RWPE2 (cell line): Measurements from ENCODE around the gene TFAP2E.

ENCODE experiments used
- ATAC-seq: fragments of 200-7000 bp; cut with Tn5 transposase; 3 replicates; pipeline ENCODE4 v1.9.1; 2021; ENCODE audit warnings: low read depth
- DNase-seq: peaks from one replicate; pipeline ENCODE4 v3.0.0-alpha.2; 2020; ENCODE audit warnings: low spot score
- H3K27ac ChIP-seq: fragments of 450-650 bp; 2 replicates; pipeline ENCODE4 v1.5.1; 2017; ENCODE audit warnings: mild to moderate bottlenecking; ENCODE audit not compliant: poor library complexity, severe bottlenecking
- H3K27me3 ChIP-seq: fragments of 250-450 bp; sonication (Bioruptor Pico); 2 replicates; pipeline ENCODE4 v1.5.1; 2021; ENCODE audit warnings: mild to moderate bottlenecking, moderate library complexity; ENCODE audit not compliant: insufficient read depth, poor library complexity, severe bottlenecking
- H3K36me3 ChIP-seq: fragments of 250-450 bp; sonication (Bioruptor Pico); 2 replicates; pipeline ENCODE4 v1.5.1; 2020; ENCODE audit warnings: low read depth, mild to moderate bottlenecking, moderate library complexity
- H3K4me1 ChIP-seq: fragments of 250-450 bp; sonication (Bioruptor Pico); 2 replicates; pipeline ENCODE4 v1.5.1; 2021; ENCODE audit warnings: mild to moderate bottlenecking, moderate library complexity; ENCODE audit not compliant: insufficient read depth, poor library complexity, severe bottlenecking
- H3K4me3 ChIP-seq: fragments of 250-450 bp; sonication (Bioruptor Pico); 2 replicates; pipeline ENCODE4 v1.5.1; 2021; ENCODE audit warnings: mild to moderate bottlenecking, moderate library complexity; ENCODE audit not compliant: severe bottlenecking
- H3K9me3 ChIP-seq: fragments of 250-450 bp; sonication (Bioruptor Pico); 2 replicates; pipeline ENCODE4 v1.5.1; 2021; ENCODE audit warnings: mild to moderate bottlenecking, moderate library complexity; ENCODE audit not compliant: severe bottlenecking
- CTCF ChIP-seq: fragments of 450-650 bp; IDR thresholded peaks from one replicate; pipeline ENCODE4 v1.5.1; 2017; ENCODE audit warnings: mild to moderate bottlenecking, moderate library complexity; ENCODE audit not compliant: poor library complexity, severe bottlenecking

Gene TFAP2E

GRCh38 chr1:35554266-35555211 lies 18.6 kb upstream of the TFAP2E start:
- DNase-seq (no peak), ATAC-seq (no peak)
- Histone ChIP-seq H3K27ac (peak overlapping the region; percentile 74), H3K36me3 (peaks cover 45% of the 10 kb centered on the region), H3K27me3 (no peaks in the 10 kb centered on the region), H3K4me1 (peaks cover 14% of the 10 kb centered on the region), H3K4me3 (no peak overlapping the region), H3K9me3 (no peaks in the 10 kb centered on the region)
- no peak for TF ChIP-seq CTCF

DNA sequence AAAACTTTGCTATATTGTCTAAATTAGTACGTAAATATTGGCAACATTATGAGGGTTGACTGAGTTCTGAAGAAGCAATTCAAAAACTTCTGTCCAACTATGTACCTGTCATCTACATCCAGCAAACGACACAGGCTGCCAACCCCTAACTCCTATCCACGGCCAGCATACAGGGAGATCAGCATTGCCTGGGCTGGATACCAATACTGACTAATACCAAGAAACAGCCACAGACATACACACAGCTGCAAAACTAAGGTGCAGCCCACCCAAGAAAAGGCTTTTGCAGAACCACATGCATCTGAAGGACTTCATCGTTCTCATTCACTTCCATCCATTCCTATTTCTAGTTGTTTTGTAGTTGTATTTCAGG lies 17.9 kb upstream of the TFAP2E start:
- ATAC-seq, result no peak
- peak overlapping the region; percentile 74 for H3K27ac ChIP-seq

GRCh38 chr1:35555601-35556477 lies 17.3 kb upstream of the TFAP2E start:
- Histone ChIP-seq H3K4me3 (peak overlapping the region; percentile 60), H3K9me3 (no peaks in the 10 kb centered on the region), H3K27me3 (no peaks in the 10 kb centered on the region), H3K27ac (peak overlapping the region; percentile 74), H3K36me3 (peaks cover 32% of the 10 kb centered on the region), H3K4me1 (peaks cover 14% of the 10 kb centered on the region)
- TF ChIP-seq CTCF, result no peak
- DNase-seq, result no peak
- peak; percentile 55 for ATAC-seq

More for the DNA sequence above, 17.9 kb upstream of the TFAP2E start:
- H3K9me3 ChIP-seq, result no peaks in the 10 kb centered on the region
- no peak for TF ChIP-seq CTCF
- peaks cover 39% of the 10 kb centered on the region for H3K36me3 ChIP-seq
- H3K4me3 ChIP-seq, result no peak overlapping the region
- H3K4me1 ChIP-seq, result peaks cover 14% of the 10 kb centered on the region
- no peaks in the 10 kb centered on the region for H3K27me3 ChIP-seq
- no peak for DNase-seq

- H3K9me3 ChIP-seq, result no peaks in the 10 kb centered on the region
- ATAC-seq (no peak), DNase-seq (no peak)
- H3K4me1 ChIP-seq, result peaks cover 14% of the 10 kb centered on the region
- H3K27me3 ChIP-seq, result no peaks in the 10 kb centered on the region
- peaks cover 25% of the 10 kb centered on the region for H3K36me3 ChIP-seq
- peak overlapping the region; percentile 74 for H3K27ac ChIP-seq
- no peak for TF ChIP-seq CTCF
- peak overlapping the region; percentile 60 for H3K4me3 ChIP-seq
These were observed 16.5 kb upstream of the TFAP2E start for GRCh38 chr1:35556484-35557117.
